Activated naive CD8-positive, alpha-beta T cell (primary cell): ENCODE results near the gene SBNO2.
"Not testable (repeated sequence)": the region's sequence is repeated elsewhere in the genome, so short reads cannot be mapped to it uniquely, and the experiment has no call there.

Source experiments
- H3K27ac Mint-ChIP-seq: one replicate; pipeline ENCODE4 v1.8.0; 2021; ENCODE audit warnings: mixed read lengths
- H3K27me3 Mint-ChIP-seq: one replicate; pipeline ENCODE4 v1.8.0; 2021; ENCODE audit warnings: mixed read lengths
- H3K36me3 Mint-ChIP-seq: one replicate; pipeline ENCODE4 v1.8.0; 2021; ENCODE audit warnings: mixed read lengths
- H3K4me1 Mint-ChIP-seq: one replicate; pipeline ENCODE4 v1.8.0; 2021; ENCODE audit warnings: low read depth, mixed read lengths
- H3K4me3 Mint-ChIP-seq: one replicate; pipeline ENCODE4 v1.8.0; 2021; ENCODE audit warnings: mild to moderate bottlenecking, mixed read lengths
- H3K9me3 Mint-ChIP-seq: one replicate; pipeline ENCODE4 v1.8.0; 2021; ENCODE audit warnings: low read depth, mixed read lengths

The SBNO2 gene

GRCh38 chr19:1213391-1214286, 39.6 kb upstream of the SBNO2 start:
- Mint-ChIP-seq H3K4me3 (peak overlapping the region; percentile 77), H3K27ac (peak overlapping the region; percentile 91), H3K9me3 (no peaks in the 10 kb centered on the region), H3K36me3 (no peaks in the 10 kb centered on the region), H3K27me3 (no peaks in the 10 kb centered on the region), H3K4me1 (peaks cover 26% of the 10 kb centered on the region)

GRCh38 chr19:1211494-1212234, 37.6 kb upstream of the SBNO2 start:
- no peaks in the 10 kb centered on the region for H3K36me3 Mint-ChIP-seq
- no peaks in the 10 kb centered on the region for H3K27me3 Mint-ChIP-seq
- no peak overlapping the region for H3K4me3 Mint-ChIP-seq
- no peak overlapping the region for H3K27ac Mint-ChIP-seq
- H3K4me1 Mint-ChIP-seq, result peaks cover 29% of the 10 kb centered on the region
- no peaks in the 10 kb centered on the region for H3K9me3 Mint-ChIP-seq

DNA sequence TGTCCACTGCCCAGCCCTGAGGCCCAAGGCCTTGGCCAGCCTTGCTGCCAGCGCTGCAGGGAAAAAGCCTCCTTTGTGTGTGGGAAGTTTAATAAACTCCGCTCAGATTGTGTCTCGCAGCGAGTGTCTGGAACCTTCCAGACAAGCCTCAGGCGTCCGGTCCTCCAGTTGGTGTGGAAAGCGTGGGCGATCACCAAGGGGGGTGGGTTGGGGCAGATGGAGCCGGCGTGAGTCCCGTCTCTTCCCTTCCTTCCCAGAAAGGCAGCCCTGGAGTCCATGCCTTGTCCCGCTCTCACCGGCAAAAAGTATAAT, 36.1 kb upstream of the SBNO2 start:
- peaks cover 29% of the 10 kb centered on the region for H3K4me1 Mint-ChIP-seq
- H3K36me3 Mint-ChIP-seq, result no peaks in the 10 kb centered on the region
- no peak overlapping the region for H3K4me3 Mint-ChIP-seq
- H3K27me3 Mint-ChIP-seq, result no peaks in the 10 kb centered on the region
- no peak overlapping the region for H3K27ac Mint-ChIP-seq
- H3K9me3 Mint-ChIP-seq, result no peaks in the 10 kb centered on the region

DNA sequence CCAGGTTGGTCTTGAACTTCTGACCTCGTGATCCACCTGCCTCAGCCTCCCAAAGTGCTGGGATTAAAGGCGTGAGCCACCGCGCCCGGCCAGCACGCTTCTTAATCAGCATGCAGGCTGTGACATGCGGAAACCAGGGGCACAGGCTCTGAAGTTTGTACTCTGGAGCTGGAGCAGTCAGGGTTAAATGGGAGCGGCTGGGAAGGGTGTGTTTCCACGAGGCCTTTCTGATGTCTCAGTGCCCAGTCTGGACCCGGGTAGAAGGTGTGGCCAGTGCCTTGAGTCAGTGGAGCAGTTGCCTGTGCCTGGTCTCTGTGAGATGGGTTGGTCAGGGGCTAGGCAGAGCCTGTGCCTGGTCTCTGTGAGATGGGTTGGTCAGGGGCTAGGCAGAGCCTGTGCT, 34.8 kb upstream of the SBNO2 start:
- Mint-ChIP-seq H3K4me1 (peaks cover 30% of the 10 kb centered on the region), H3K4me3 (peak overlapping the region; percentile 40)
- not testable (repeated sequence) for H3K27me3 Mint-ChIP-seq, H3K27ac Mint-ChIP-seq, H3K9me3 Mint-ChIP-seq, H3K36me3 Mint-ChIP-seq

DNA sequence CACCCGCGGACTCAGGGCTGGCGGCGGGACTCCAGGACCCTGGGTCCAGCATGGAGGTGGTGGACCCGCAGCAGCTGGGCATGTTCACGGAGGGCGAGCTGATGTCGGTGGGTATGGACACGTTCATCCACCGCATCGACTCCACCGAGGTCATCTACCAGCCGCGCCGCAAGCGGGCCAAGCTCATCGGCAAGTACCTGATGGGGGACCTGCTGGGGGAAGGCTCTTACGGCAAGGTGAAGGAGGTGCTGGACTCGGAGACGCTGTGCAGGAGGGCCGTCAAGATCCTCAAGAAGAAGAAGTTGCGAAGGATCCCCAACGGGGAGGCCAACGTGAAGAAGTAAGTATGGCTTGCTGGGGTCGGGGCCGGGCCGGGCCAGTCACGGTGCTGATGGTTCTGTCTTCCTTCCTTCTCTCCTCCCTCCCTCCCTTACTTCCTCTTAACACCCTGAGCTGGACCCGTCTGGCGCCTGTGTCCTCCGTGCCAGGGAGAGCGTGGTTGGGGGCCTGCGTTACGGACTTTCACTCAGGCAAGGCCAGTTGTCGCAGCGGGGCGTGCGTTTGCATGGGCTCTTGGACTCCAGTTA, 32.9 kb upstream of the SBNO2 start:
- Mint-ChIP-seq H3K27me3 (no peaks in the 10 kb centered on the region), H3K4me1 (peaks cover 32% of the 10 kb centered on the region), H3K27ac (peak overlapping the region; percentile 87), H3K4me3 (peak overlapping the region; percentile 93), H3K36me3 (no peaks in the 10 kb centered on the region), H3K9me3 (no peaks in the 10 kb centered on the region)

DNA sequence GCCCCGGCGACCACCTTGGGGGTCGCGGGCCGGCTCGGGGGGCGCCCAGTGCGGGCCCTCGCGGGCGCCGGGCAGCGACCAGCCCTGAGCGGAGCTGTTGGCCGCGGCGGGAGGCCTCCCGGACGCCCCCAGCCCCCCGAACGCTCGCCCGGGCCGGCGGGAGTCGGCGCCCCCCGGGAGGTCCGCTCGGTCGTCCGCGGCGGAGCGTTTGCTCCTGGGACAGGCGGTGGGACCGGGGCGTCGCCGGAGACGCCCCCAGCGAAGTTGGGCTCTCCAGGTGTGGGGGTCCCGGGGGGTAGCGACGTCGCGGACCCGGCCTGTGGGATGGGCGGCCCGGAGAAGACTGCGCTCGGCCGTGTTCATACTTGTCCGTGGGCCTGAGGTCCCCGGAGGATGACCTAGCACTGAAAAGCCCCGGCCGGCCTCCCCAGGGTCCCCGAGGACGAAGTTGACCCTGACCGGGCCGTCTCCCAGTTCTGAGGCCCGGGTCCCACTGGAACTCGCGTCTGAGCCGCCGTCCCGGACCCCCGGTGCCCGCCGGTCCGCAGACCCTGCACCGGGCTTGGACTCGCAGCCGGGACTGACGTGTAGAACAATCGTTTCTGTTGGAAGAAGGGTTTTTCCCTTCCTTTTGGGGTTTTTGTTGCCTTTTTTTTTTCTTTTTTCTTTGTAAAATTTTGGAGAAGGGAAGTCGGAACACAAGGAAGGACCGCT, 32.2 kb upstream of the SBNO2 start:
- H3K9me3 Mint-ChIP-seq, result no peaks in the 10 kb centered on the region
- no peaks in the 10 kb centered on the region for H3K36me3 Mint-ChIP-seq
- H3K4me3 Mint-ChIP-seq, result peak overlapping the region; percentile 93
- peaks cover 28% of the 10 kb centered on the region for H3K4me1 Mint-ChIP-seq
- no peaks in the 10 kb centered on the region for H3K27me3 Mint-ChIP-seq
- peak overlapping the region; percentile 87 for H3K27ac Mint-ChIP-seq

- Mint-ChIP-seq H3K27ac (peak within 1 kb of the TSS; percentile 87), H3K9me3 (no peaks in the 10 kb centered on the region), H3K4me1 (peaks cover 28% of the 10 kb centered on the region), H3K36me3 (no peaks in the 10 kb centered on the region), H3K27me3 (no peaks in the 10 kb centered on the region), H3K4me3 (peak within 1 kb of the TSS; percentile 93)
Observed at GRCh38 chr19:1205114-1206099, 31.3 kb upstream of the SBNO2 start, which contains the start of gene STK11. TSS of gene STK11 (plus strand) at chr19:1205778. CDS start at chr19:1206914, 1,136 bp downstream.

DNA sequence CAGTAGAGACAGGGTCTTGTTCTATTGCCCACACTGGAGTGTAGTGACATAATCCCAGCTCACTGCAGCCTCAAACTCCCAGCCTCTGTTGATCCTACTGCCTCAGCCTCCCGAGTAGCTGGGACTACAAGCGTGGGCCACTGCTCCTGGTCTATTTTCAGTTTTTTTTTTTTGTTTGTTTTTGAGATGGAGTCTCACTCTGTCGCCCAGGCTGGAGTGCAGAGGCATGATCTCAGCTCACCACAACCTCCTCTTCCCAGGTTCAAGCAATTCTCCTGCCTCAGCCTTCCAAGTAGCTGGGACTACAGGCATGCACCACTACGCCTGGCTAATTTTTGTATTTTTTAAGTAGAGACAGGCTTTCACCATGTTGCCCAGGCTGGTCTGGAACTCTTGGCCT, 26.5 kb upstream of the SBNO2 start:
- H3K4me3 Mint-ChIP-seq, H3K36me3 Mint-ChIP-seq, H3K27ac Mint-ChIP-seq, H3K9me3 Mint-ChIP-seq, H3K27me3 Mint-ChIP-seq: not testable (repeated sequence)
- H3K4me1 Mint-ChIP-seq, result peaks cover 16% of the 10 kb centered on the region

GRCh38 chr19:1199531-1199930, 25.5 kb upstream of the SBNO2 start:
- no peaks in the 10 kb centered on the region for H3K27me3 Mint-ChIP-seq
- H3K9me3 Mint-ChIP-seq, result no peaks in the 10 kb centered on the region
- H3K27ac Mint-ChIP-seq, result no peak overlapping the region
- no peak overlapping the region for H3K4me3 Mint-ChIP-seq
- no peaks in the 10 kb centered on the region for H3K36me3 Mint-ChIP-seq
- peaks cover 15% of the 10 kb centered on the region for H3K4me1 Mint-ChIP-seq

- no peaks in the 10 kb centered on the region for H3K27me3 Mint-ChIP-seq
- H3K36me3 Mint-ChIP-seq, result no peaks in the 10 kb centered on the region
- peak overlapping the region; percentile 41 for H3K4me3 Mint-ChIP-seq
- H3K4me1 Mint-ChIP-seq, result peaks cover 14% of the 10 kb centered on the region
- peak overlapping the region; percentile 54 for H3K27ac Mint-ChIP-seq
- no peaks in the 10 kb centered on the region for H3K9me3 Mint-ChIP-seq
Observed at GRCh38 chr19:1189419-1189818, 15.4 kb upstream of the SBNO2 start.

DNA sequence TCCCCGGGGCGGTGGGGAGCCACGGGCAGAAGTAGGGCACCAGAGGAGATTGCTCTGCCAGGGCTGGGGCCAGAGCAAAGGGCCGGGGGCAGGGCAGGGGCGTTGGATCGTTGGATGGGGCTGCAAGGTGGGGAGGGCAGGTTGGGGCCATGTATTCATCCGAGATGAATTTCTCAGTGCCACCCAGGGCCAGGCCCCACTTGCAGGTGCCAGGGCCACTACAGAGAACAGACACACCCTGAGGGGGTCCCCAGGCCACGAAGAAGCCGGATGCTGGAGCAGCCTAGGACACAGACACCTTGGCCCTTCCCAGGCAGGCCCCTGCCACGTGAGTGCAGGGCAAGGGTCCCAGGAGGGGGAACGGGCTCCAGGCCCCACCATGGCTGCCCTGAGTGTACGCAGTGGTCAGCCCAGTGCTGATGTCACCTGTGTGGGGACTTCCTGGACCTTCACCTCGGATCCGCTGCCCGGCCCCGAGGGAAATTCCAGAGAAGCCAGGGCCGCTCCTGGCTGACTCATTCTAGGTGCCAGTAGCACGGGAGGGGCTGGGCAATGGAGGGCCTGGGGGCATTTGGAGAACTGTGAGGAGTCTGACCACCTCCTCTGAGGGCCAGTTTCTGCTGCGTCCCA, 9.6 kb upstream of the SBNO2 start:
- peaks cover 8% of the 10 kb centered on the region for H3K4me1 Mint-ChIP-seq
- H3K27ac Mint-ChIP-seq, result no peak overlapping the region
- H3K9me3 Mint-ChIP-seq, result no peaks in the 10 kb centered on the region
- peaks cover 1% of the 10 kb centered on the region for H3K27me3 Mint-ChIP-seq
- H3K4me3 Mint-ChIP-seq, result no peak overlapping the region
- H3K36me3 Mint-ChIP-seq, result no peaks in the 10 kb centered on the region

- Mint-ChIP-seq H3K4me3 (no peak overlapping the region), H3K9me3 (no peaks in the 10 kb centered on the region), H3K4me1 (peaks cover 8% of the 10 kb centered on the region)
Observed at GRCh38 chr19:1182727-1183126, 8.7 kb upstream of the SBNO2 start.

DNA sequence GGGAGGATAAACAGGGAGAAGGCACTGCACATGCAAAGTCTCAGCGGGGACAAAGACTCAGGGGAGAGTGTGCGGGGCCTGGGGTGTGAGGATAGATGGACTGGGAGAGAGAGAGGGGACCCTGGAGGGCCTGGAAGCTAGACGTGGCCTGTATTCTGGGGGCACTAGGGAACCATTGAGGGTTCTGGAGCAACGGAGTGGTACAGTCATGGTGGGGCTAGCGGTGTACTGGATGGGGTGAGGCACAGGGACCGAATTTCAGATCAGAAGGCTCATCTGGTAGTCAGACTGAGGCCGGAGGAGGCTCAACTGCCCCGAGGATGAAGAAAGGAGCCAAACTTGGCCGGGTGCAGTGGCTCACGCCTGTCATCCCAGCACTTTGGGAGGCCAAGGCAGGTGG, 8.0 kb upstream of the SBNO2 start:
- Mint-ChIP-seq H3K4me3 (no peak overlapping the region), H3K36me3 (no peaks in the 10 kb centered on the region), H3K27ac (no peak overlapping the region), H3K4me1 (peaks cover 8% of the 10 kb centered on the region), H3K27me3 (peaks cover 1% of the 10 kb centered on the region), H3K9me3 (no peaks in the 10 kb centered on the region)

More at GRCh38 chr19:1182727-1183126, 8.7 kb upstream of the SBNO2 start:
- Mint-ChIP-seq H3K36me3 (no peaks in the 10 kb centered on the region), H3K27ac (no peak overlapping the region), H3K27me3 (peaks cover 1% of the 10 kb centered on the region)
